Muscle layer of colon (tissue), 2 donors: ENCODE measurements around the gene PRKAG2.
"Not testable (repeated sequence)": the region's sequence is repeated elsewhere in the genome, so short reads cannot be mapped to it uniquely, and the experiment has no call there.

Experiments used
- H3K27ac ChIP-seq: one replicate; pipeline ENCODE4 v1.7.0; 2013; ENCODE audit warnings: low read depth, mild to moderate bottlenecking, low read length, moderate library complexity
- H3K27me3 ChIP-seq, 2 donors: one replicate each; pipeline ENCODE4 v1.7.0; 2013; ENCODE audit warnings: low read length in 2 of 2, mild to moderate bottlenecking in 2 of 2; ENCODE audit not compliant: insufficient read depth in 2 of 2, control insufficient read depth in 1 of 2
- H3K36me3 ChIP-seq: one replicate; pipeline ENCODE4 v1.7.0; 2013; ENCODE audit warnings: mild to moderate bottlenecking, low read length; ENCODE audit not compliant: insufficient read depth
- H3K4me1 ChIP-seq: one replicate; pipeline ENCODE4 v1.7.0; 2013; ENCODE audit warnings: mild to moderate bottlenecking, low read length; ENCODE audit not compliant: insufficient read depth
- H3K4me3 ChIP-seq, 2 donors: one replicate each; pipeline ENCODE4 v1.7.0; 2013; ENCODE audit warnings: low read length in 2 of 2, low read depth in 1 of 2, mild to moderate bottlenecking in 1 of 2, moderate library complexity in 1 of 2
- H3K9ac ChIP-seq: one replicate; pipeline ENCODE4 v1.7.0; 2013; ENCODE audit warnings: low read length
- H3K9me3 ChIP-seq: one replicate; pipeline ENCODE4 v1.7.0; 2013; ENCODE audit warnings: mild to moderate bottlenecking, low read length
- donor health status: abdominal sarcoma.
- donor health status: Adenocarcinoma of cecum.

Gene PRKAG2

GRCh38 chr7:151844071-151844824 is 32.7 kb downstream of the PRKAG2 start:
- Histone ChIP-seq H3K36me3 (no peaks in the 10 kb centered on the region), H3K4me1 (no peaks in the 10 kb centered on the region), H3K27ac (no peak overlapping the region), H3K4me3 (no peak overlapping the region), H3K9me3 (no peaks in the 10 kb centered on the region), H3K27me3 (no peaks in the 10 kb centered on the region), H3K9ac (no peak overlapping the region)

GRCh38 chr7:151843181-151843580 is 33.7 kb downstream of the PRKAG2 start:
- H3K36me3 ChIP-seq = no peaks in the 10 kb centered on the region
- no peak overlapping the region for H3K27ac ChIP-seq
- H3K9me3 ChIP-seq = no peaks in the 10 kb centered on the region
- H3K4me1 ChIP-seq = no peaks in the 10 kb centered on the region
- H3K4me3 ChIP-seq = no peak overlapping the region
- no peaks in the 10 kb centered on the region for H3K27me3 ChIP-seq
- no peak overlapping the region for H3K9ac ChIP-seq

- H3K9ac ChIP-seq, H3K9me3 ChIP-seq, H3K27me3 ChIP-seq, H3K27ac ChIP-seq, H3K4me1 ChIP-seq, H3K4me3 ChIP-seq, H3K36me3 ChIP-seq: not testable (repeated sequence)
Measured at GRCh38 chr7:151841395-151842051, 35.4 kb downstream of the PRKAG2 start.

GRCh38 chr7:151840088-151840910 is 36.6 kb downstream of the PRKAG2 start:
- Histone ChIP-seq H3K4me1 (no peaks in the 10 kb centered on the region), H3K27ac (no peak overlapping the region), H3K9ac (no peak overlapping the region)

GRCh38 chr7:151839451-151839921 is 37.4 kb downstream of the PRKAG2 start:
- H3K27ac ChIP-seq = no peak overlapping the region
- H3K4me3 ChIP-seq = no peak overlapping the region
- no peak overlapping the region for H3K9ac ChIP-seq
- no peaks in the 10 kb centered on the region for H3K4me1 ChIP-seq
- H3K27me3 ChIP-seq = no peaks in the 10 kb centered on the region
- no peaks in the 10 kb centered on the region for H3K36me3 ChIP-seq
- H3K9me3 ChIP-seq = no peaks in the 10 kb centered on the region

More at GRCh38 chr7:151840088-151840910, 36.6 kb downstream of the PRKAG2 start:
- no peaks in the 10 kb centered on the region for H3K27me3 ChIP-seq
- H3K36me3 ChIP-seq = no peaks in the 10 kb centered on the region
- H3K4me3 ChIP-seq = no peak overlapping the region
- H3K9me3 ChIP-seq = no peaks in the 10 kb centered on the region

GRCh38 chr7:151838861-151839381 is 38.0 kb downstream of the PRKAG2 start:
- H3K4me3 ChIP-seq = no peak overlapping the region
- H3K4me1 ChIP-seq = no peaks in the 10 kb centered on the region
- H3K9me3 ChIP-seq = no peaks in the 10 kb centered on the region
- no peaks in the 10 kb centered on the region for H3K27me3 ChIP-seq
- no peaks in the 10 kb centered on the region for H3K36me3 ChIP-seq
- no peak overlapping the region for H3K27ac ChIP-seq
- H3K9ac ChIP-seq = no peak overlapping the region

GRCh38 chr7:151838072-151838471 is 38.8 kb downstream of the PRKAG2 start:
- H3K9ac ChIP-seq = no peak overlapping the region
- H3K27ac ChIP-seq = no peak overlapping the region
- no peaks in the 10 kb centered on the region for H3K36me3 ChIP-seq

GRCh38 chr7:151837285-151838042 is 39.5 kb downstream of the PRKAG2 start:
- Histone ChIP-seq H3K4me3 (no peak overlapping the region), H3K9ac (no peak overlapping the region), H3K4me1 (no peaks in the 10 kb centered on the region), H3K36me3 (no peaks in the 10 kb centered on the region), H3K9me3 (no peaks in the 10 kb centered on the region), H3K27ac (no peak overlapping the region), H3K27me3 (no peaks in the 10 kb centered on the region)

More at GRCh38 chr7:151838072-151838471, 38.8 kb downstream of the PRKAG2 start:
- Histone ChIP-seq H3K9me3 (no peaks in the 10 kb centered on the region), H3K27me3 (no peaks in the 10 kb centered on the region), H3K4me1 (no peaks in the 10 kb centered on the region), H3K4me3 (no peak overlapping the region)

- no peaks in the 10 kb centered on the region for H3K27me3 ChIP-seq
- H3K27ac ChIP-seq = no peak overlapping the region
- H3K4me3 ChIP-seq = no peak overlapping the region
- no peaks in the 10 kb centered on the region for H3K4me1 ChIP-seq
- H3K36me3 ChIP-seq = no peaks in the 10 kb centered on the region
- H3K9ac ChIP-seq = no peak overlapping the region
- H3K9me3 ChIP-seq = no peaks in the 10 kb centered on the region
Measured at GRCh38 chr7:151836927-151837205, 40.0 kb downstream of the PRKAG2 start.

GRCh38 chr7:151836191-151836926 is 40.6 kb downstream of the PRKAG2 start:
- H3K4me3 ChIP-seq = no peak overlapping the region
- H3K27me3 ChIP-seq = no peaks in the 10 kb centered on the region
- no peaks in the 10 kb centered on the region for H3K36me3 ChIP-seq
- H3K4me1 ChIP-seq = no peaks in the 10 kb centered on the region
- H3K27ac ChIP-seq = no peak overlapping the region
- no peak overlapping the region for H3K9ac ChIP-seq
- H3K9me3 ChIP-seq = no peaks in the 10 kb centered on the region
